SKM-1 (cell line): Measurements from ENCODE around the gene LCN15.
"Not testable (repeated sequence)": the region's sequence is repeated elsewhere in the genome, so short reads cannot be mapped to it uniquely, and the experiment has no call there.

ENCODE experiments used
- DNase-seq: peaks from one replicate; lab custom pipeline; 2025; ENCODE audit not compliant: unreplicated experiment; lab: John Stamatoyannopoulos, UW

The LCN15 gene

GRCh38 chr9:136775191-136775590 is 10.9 kb upstream of the LCN15 start:
- no peak for DNase-seq

GRCh38 chr9:136774416-136775045 is 10.2 kb upstream of the LCN15 start:
- no peak for DNase-seq

DNA sequence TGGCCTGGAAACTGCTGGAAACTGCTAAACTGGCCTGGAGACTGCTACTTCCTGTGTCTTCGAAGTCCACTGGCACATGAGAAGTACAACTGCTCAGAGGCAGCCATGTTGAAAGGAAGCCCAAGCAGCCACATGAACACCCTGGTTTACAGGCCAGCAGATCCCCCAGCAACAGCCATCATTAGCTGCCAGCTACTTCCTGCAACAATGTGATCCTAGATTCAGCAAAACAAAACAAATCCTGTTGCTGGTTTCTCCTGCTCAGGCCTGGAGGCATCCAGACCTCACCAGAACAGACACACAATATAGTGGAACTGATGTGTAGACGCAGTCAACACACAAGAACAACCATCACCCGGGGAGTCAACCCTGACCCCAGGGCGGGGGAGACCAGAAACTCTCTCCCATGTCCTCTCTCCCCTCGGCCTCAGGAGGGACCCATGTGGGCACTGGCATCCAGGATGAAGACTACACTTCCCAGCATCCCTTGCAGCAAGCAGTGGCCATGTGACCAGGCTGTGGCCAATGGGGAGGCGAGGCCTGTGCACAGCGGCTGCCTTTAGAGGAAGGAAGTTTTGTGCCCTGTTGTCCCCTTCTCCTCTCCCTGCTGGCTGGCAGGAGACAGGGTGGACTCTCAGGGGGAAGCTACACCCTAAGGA is 9.2 kb upstream of the LCN15 start:
- peak; percentile 12 for DNase-seq

- no peak for DNase-seq
Observed at GRCh38 chr9:136771907-136772415, 7.6 kb upstream of the LCN15 start.

DNA sequence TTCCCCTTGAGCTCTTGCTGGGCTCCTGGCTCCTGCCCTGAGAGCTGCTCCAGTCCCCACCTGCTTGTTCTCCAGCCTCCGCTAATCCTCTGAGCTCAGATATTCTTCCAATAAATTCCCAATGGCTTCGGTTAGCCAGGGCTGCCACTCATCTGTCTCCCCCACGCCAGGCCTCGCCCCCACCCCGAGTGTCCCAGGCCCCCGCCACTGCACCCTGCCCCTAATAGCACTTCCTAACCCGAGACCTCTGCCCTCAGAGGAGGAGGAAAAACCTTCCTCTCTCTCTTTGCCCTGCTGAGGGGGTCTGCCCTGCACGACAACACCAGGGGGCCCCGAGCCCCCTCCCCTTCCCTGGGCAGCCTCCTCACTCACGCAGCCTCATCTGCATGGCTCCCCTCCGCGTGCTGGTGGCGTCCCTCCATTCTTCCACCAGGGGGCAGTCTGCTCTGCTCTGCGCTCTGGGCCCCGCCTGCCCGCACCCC is 5.4 kb upstream of the LCN15 start:
- peak; percentile 14 for DNase-seq

- DNase-seq, result not testable (repeated sequence)
Observed at GRCh38 chr9:136766410-136767120, 2.2 kb upstream of the LCN15 start.

- DNase-seq, result not testable (repeated sequence)
Observed at GRCh38 chr9:136765745-136766409, 1.6 kb upstream of the LCN15 start.

DNA sequence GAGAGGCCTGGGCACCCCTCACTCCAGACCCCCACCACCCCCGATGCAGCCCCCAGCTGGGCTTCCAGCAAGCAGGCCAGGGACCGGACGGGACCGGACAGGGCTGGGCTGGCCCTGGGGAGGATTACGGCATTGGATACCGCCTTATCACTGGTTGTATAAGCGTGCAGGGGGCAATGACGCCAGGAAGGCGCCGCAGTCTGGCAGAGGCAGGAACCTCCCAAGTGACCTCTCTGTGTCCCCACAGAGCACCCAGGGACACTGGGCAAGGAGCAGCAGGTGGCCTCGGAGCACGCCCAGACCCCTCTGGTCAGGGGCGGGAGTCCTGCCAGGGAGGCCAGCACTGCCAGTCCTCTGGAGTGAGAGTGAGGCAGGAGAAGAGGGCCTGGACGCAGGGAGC is 723 bp upstream of the LCN15 start:
- no peak for DNase-seq

- no peak for DNase-seq
Observed at GRCh38 chr9:136763649-136764035, 676 bp downstream of the LCN15 start.

DNA sequence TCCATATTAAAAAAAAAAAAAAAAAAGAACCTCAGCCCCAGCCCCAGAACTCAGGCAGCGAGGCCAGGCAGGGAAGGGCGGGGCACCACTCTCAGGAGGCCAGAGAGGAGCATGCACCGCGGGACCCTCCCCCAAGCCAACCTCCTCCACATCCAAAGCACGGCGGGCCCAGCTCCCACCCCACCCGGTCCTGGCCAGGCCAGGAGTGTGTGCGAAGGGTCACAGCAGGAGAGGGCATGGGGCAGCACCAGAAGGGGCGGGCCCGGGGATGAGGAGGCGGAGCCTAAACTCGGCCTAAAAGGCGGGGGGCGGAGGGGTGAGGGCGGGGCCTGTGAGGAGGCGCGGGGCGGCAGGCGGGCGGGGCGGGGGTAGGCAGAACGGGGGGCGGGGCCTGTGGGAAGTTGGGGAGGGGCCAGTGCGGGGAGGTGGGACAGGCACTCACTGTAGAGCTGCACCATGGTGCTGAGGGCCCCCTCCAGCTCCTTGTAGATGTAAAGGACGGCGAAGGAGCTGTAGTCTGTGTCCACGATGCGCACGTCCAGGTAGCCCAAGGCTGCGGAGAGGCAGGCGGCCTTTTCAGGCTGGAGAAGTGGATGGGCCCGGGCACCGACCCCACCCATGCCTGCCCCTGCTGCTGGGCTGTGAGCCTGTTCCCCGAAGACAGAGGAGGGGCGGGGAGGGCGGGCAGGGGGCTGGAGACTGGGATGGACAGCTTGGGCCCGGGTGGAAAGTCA is 1.2 kb downstream of the LCN15 start:
- no peak for DNase-seq

DNA sequence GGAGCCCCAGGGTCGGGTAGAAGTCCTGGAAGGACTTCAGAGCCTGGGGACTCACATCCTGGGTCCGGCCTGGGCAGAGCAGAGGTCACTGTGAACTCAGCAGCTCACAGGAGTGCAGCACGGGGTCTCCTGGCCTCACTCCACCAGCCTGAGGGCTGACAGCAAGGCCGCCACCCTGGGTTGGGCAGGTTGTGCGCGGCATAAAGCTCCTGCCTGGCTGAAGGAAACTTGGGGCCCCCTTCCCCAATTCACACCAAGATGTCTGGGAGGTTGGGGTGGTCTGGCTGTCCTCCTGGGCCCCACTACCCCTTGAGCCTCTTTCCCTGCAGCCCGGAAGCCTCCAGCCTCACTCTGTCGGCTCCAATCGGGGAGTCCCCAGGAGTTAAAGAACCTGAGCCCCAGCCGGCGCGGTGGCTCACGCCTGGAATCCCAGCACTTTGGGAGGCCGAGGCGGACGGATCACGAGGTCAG is 2.1 kb downstream of the LCN15 start:
- no peak for DNase-seq

DNA sequence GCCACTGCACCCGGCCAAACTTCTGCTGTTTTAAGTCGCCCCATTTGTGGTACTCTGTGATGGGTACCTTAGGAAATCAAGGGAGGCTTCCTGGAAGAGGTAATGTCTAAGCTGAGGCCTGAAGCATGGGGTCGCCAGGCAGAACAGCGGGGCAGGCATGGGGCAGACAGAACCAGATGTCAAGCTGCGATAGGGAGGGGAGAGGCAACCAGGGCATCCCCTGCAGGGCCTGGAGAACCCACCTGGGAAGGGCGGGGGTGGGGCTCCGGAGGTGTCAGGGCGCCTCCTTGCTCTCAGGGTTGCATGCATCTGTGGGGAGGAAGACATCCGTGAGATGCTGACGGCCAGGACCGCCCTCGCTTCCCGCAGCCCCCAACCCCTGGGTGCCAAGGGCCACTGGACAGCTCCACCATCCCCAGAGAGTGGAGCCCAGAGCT is 2.8 kb downstream of the LCN15 start:
- no peak for DNase-seq

GRCh38 chr9:136760834-136761544 is 3.3 kb downstream of the LCN15 start:
- DNase-seq, result peak; percentile 51

- DNase-seq, result no peak
Observed at GRCh38 chr9:136760424-136760823, 3.9 kb downstream of the LCN15 start.

DNA sequence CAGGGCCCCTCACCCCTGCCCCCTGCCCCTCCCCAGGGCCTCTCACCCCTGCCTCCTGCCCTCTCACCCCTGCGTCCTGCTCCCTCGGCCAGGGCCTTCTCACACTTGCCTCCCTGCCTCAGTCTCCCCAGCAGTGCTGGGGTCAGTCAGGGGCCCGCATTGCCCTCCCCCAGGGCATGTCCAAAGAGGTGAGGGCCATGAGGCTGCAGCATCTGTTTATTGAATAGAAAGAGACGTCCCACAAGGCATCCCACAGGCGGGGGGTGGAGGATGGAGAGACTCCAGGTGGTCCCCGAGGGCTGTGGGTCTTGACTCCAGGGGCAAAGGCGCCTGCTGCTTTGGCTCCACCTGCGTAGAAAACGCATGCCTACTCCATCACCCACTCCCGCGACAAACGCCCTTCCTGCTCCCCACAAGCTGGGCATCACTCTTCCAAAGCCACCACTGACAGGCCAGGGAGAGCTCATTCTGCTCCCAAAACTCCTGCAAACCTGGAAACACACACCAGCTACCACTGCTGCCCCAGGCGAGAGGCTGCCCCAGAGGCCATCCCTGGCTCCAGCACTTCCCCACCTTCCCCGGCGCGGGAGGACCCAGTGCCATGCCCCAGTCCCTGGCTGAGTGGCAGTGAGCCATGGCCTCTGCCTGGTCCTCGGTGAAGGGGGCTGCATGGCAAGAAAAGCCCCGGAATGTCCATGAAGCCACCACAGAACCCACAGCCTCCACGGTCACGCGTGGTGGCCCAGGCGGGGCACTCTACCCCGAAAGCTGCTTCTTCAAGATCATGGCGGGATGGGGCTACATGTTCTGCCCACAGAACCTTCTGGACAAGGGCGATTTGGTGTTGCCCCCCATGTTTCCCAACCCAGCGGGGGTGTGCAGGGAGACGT is 4.6 kb downstream of the LCN15 start:
- no peak for DNase-seq

DNA sequence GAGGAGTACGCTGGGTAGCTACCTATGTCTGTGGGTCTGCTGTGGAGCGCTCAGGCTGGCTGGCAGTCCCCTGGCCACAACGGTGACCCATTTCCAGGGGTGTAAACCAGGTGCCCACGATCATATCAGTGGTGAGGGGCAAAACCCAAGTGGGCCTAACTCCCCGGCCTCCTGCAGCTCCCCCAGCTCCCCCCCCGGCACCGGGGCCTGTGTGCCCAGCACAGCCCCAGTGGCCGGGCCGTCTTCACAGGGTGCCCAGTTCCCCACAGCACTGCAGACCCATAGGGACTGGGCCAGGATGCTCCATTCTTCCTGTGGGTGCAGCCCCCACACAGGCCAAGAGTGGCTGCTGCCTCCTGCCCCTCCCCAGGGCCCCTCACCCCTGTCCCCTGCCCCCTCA is 5.3 kb downstream of the LCN15 start:
- DNase-seq, result no peak

GRCh38 chr9:136757751-136758140 is 6.6 kb downstream of the LCN15 start:
- DNase-seq, result no peak

DNA sequence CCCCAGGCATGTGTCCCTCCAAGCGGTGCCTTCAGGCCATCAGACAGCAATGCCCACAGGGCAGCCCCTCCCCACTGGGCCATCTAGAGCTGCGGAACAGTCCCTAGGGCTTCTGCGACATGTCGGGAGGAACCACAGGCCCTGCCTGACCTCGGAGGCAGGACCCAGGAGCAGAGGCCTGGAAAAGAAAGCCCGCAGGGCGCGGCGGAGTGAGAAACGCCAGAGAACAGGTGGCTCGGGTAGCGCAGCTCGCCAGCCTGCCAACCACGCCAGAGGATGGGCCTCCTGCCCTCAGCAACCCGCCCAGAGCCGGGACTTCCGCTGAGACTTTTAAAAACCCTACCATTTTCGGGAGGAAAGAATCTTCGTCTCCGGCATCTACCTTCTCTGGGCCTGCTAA is 7.0 kb downstream of the LCN15 start:
- DNase-seq, result no peak

GRCh38 chr9:136756836-136757235 is 7.5 kb downstream of the LCN15 start:
- no peak for DNase-seq
